GM21825 (cell line): Measurements from ENCODE around the gene SURF1.
"Not testable (repeated sequence)": the region's sequence is repeated elsewhere in the genome, so short reads cannot be mapped to it uniquely, and the experiment has no call there.

Experiments
- ATAC-seq: cut with Tn5 transposase; IDR thresholded peaks from one replicate; pipeline ENCODE4 v1.9.1; 2021; ENCODE audit warnings: mild to moderate bottlenecking, moderate library complexity; ENCODE audit not compliant: unreplicated experiment

Gene SURF1

DNA sequence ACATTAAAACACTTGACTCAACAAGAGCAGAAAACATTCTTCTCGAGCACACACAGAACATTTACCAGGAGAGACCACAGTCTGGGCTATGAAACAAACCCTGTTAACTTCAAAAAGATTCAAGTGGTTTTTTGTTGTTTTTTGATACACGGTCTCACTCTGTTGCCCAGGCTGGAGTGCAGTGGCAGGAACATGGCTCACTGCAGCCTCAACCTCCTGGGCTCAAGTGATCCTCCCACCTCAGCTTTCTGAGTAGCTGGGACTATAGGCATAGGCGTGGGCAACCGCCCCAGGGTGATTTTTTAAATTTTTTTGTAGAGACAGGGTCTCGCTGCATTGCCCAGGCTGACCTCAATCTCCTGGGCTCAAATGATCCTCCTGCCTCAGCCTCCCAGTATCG lies 29.3 kb downstream of the SURF1 start:
- not testable (repeated sequence) for ATAC-seq

DNA sequence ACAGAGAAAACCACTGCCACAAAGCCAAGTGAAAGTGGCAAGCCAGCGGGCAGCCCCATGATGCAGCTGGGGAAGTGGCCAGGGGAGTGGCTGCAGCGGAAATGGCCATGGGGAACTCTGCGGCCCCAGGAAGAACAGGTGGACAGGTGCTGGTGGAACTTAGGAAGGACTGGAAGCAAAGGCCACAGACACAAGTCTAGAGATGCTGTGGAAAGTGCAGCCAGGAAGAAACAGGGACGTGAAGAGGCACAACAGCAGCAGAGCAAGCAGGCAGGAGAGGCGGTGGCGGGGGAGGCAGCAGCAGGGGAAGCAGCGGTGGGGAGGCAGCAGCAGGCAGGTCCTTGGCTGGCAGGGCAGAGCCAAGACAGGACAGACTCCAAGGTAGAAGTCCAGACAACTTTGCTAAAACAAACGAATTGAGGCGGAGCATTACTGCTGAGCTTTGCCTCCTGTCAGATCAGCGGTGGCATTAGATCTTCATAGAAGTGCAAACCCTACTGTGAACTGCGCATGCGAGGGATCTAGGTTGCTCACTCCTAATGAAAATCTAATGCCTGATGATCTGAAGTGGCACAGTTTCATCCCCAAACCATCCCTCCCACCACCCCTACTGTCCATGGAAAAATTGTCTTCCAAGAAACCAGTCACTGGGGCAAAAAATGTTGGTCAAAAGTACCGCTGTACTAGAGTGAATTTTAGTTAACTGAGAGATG lies 32.1 kb downstream of the SURF1 start:
- no peak for ATAC-seq

- ATAC-seq, result no peak
Observed at GRCh38 chr9:133323211-133323610, 33.1 kb downstream of the SURF1 start.

DNA sequence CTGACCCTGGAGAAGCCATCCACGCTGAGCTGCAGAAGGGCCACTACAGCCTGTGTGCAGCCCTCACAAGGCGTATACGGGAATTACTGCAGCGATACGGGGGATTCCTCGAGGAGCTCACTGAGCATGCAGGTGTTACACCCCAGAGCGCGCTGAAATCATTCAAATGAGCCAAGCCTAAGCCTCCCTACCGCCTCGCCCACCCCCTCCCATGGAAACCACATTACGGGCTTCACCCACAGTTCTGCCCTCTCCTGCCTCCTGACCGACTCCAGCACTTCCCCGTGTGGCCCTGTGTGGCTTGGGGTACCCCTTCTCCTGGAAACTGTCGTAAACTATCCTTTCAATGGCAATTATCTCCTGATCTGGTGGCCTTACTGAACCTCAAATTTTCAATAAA lies 33.6 kb downstream of the SURF1 start:
- no peak for ATAC-seq

DNA sequence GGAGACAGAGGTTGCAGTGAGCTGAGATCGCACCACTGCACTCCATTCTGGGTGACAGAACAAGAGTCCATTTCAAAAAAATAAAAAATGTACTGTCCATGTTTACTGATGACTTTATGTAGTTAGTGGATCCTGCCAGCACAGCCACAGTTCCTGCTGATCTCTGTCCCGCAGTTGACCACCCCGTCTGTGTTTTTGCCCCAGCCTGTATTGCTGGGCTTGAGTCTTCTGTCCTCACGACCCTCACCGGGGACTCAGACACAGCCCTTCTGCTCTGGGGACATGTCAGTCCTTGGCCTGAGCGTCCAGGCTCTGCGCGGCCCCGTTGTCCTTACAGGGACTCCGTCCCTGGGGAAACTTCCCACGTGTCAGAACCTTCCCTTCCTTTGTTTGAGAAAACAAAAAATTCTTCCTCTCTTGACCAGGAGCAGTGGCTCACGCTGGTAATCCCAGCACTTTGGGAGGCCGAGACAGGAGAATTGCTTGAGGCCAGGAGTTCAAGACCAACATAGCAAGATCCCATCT lies 34.8 kb downstream of the SURF1 start:
- ATAC-seq, result no peak

DNA sequence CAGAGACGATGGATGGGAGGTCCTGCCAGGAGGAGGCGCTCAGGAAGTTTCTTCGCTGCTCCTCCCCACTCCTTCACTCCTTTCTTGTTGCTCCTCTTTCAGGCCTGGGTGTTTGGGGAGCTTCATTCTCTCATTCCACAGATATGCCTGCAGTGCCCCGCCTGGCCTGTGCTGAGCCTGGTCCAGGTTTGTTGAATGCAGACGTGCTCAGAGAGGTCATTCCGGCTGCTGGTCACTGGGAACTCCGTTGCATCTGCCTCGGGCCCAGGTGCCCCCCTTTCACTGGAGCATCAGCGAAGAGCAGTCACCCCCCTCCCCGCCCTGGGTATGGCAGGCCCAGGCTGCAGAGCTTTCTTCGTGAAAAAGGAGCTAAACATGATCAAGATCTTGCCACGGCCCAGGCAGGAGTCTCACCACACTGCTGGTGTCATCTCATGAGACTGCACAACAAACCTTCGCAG lies 35.8 kb downstream of the SURF1 start:
- ATAC-seq, result no peak

DNA sequence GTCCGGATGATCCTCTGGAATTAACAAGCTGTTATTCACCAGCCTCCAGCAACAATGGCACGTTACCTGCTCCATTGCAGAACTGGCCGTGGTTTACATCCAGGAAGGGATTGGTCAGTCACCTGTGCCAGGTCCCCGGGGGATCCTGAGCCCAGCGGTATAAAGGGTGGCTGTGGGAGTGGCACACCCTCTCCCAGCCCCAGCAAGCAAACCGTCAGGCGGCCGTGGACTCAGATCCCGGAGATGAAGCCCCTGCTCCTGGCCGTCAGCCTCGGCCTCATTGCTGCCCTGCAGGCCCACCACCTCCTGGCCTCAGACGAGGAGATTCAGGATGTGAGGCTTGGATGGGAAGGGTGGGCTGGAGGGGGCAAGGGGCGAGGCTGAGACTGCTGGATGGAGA lies 38.7 kb downstream of the SURF1 start:
- ATAC-seq, result not testable (repeated sequence)

GRCh38 chr9:133315997-133316396 lies 40.3 kb downstream of the SURF1 start:
- no peak for ATAC-seq

DNA sequence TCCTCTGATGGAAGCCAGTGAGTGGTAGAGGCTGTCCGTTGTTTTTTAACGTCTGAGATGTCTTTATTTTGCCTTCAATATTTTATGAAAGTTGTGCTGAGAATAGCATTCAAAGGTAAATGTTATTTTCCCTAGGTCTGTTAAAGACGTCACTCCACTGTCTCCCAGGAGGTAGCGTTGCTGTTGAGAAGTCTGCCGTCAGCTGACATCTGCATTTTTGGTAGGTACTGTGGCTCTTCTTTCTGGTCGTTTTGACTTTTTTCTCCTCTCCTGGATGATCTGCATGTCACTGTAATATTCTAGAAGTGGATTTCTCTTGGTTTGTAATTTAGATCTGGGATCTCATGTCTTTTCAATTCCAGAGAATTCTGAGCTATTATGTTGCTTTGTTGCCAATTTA lies 46.7 kb downstream of the SURF1 start:
- no peak for ATAC-seq

DNA sequence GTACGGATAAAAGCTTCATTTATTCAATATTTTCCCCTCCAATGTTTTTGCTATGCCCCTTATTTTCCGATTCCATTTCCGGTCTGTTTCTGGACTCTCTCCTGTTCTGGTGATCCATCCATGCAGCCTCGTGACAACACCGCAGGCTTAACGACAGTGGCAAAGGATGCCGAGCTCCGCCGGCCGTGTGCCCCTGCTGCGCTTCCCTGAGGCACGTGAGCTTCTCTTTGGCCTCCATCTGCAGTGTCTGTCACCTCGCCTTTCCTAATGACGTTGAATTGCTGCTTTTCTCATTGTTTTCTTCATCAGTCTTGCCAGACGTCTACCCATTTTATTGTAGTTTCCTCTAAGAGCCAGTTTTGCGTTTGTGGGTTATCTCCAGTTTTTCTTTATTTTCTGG lies 49.0 kb downstream of the SURF1 start:
- ATAC-seq, result no peak

DNA sequence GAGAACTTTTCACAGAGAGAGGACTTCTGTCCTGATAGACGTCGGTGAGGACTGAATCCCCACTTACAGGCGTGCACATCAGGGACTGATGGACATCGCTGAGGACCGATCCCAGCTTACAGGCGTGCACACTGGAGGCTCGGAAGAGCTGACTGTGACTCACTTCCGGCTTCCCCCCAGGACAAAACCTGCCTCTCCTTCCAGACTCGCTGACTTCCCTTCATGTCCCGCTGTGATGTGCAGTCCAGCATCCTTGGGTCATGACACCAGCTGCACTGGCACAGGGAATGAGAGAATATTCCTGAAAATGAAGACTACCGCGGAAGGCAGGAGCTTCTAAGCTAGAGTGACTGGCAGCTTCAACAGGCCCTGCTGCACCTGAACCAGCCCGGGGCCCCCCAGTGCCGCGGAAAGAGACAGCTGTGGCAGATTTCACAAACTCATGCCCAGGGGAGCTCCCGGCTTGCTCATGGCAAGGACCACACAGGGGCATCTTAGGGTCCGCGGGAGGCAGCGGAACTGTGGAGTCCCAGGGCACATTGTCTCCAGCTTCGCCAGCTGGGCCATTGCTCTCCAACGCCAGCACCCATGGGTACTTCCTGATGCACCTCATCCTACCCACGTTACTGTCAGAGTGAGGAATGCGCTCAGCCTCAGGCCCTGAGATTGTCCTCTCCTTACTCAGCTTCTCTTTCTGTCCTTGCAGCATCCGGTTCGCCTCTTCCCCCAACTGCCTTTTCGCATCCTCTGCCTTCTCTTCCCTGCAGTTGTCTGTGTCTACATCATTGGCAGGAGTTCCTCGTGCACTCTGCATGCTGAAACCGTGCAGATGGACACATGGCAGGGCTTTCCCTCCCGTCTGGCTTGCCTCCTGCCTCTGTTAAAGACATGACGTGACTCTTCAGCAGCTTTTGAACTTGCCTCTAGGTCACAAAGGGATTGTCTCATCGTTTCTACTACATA lies 49.8 kb downstream of the SURF1 start:
- ATAC-seq, result no peak

GRCh38 chr9:133305731-133306130 lies 50.6 kb downstream of the SURF1 start:
- ATAC-seq, result no peak

- no peak for ATAC-seq
Observed at GRCh38 chr9:133304477-133305377, 51.6 kb downstream of the SURF1 start.

- ATAC-seq, result no peak
Observed at GRCh38 chr9:133304158-133304470, 52.2 kb downstream of the SURF1 start.

DNA sequence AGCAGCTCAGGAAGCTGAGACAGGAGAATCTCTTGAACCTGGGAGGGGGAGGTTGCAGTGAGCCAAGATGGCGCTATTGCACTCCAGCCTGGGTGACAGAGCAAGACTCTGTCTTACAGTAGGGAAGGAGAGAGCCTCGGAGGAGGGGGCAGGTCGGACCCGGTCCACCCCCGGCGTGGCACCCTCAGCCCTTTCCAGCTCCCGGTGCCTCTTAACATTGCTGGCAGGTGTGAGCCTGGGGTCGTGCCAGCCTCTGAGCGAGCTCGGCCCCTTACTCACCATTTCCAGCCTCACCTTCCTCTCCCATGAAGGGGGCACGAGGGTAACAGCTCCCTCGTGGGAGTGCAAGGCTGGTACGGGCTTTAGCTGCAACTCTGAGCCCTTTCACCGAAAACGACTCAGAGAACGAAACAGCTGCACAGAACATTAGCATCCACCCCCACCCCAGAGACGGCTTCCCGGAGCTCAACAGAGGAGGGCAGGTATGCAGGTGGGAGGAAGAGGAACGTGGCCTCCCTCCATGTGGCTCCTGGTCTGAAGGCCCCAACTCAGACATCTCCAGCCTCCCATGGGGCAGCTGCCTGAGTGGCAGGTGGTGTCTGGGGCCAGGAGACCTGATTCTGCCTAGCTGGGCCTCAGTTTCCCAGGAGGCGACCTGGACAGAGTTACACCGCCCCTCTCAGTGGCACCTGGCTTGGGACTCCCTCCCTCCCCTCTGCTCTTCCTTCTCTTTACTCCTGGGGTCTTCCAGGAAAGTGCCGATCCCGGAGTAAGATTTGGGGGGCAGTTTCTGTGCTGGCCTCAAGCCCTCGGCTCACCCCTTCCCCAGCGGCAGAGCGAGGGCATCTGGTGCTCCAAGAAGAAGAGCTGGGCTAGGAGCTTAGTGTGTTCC lies 52.8 kb downstream of the SURF1 start:
- no peak for ATAC-seq
